Embryonic facial prominence (tissue), 1 donor: ENCODE results near the gene IQCK.

Experiments
- DNase-seq: peaks from one replicate; pipeline ENCODE4 v3.0.0-alpha.2; 2016; ENCODE audit errors: extremely low spot score

Gene IQCK

DNA sequence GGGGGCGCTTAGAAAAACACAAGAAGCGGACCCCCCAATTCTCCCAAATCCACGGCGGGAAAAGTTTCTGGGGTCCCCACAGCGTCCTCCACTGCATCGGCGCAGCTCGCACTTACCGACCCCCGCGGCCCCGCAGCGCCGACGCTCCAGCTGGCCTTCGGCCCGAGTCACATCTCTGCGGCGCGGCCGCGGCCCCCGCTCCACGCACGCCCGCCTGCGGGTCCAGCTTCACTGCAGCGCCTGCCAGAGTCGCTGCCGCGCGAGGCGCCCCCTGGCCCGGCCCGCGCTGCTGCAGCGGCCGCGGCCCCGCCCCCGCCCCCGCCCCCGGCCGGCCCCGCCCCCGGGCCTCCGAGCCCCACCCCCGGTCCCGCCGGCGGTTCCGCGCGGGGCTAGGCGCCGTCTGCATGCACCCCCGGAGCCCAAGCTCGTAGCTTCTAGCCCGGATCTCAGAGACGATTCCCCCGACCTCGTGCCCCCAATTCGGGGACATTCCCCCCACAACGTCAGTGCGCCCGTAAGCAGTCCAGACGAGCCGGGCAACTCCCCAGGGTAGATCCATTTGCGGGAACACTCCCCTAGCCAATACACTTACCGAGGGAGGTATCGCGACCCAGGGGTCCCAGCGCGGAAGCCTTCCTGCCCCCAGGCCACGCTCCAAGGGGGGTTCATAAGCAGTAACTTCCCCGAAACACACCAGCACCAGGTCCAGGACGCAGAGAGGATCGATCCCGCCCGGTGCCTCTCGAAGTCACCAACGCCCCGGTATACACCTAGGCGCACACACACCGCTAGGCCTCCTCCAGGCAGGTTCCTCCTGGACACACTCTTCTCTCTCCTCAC, 166.8 kb downstream of the IQCK start, which contains the start of gene GPRC5B:
TSS of gene GPRC5B (minus strand) at position 238 of the 840 bp plus-strand sequence. CDS start 12,003 bp downstream, outside the sequence.
- no peak for DNase-seq

DNA sequence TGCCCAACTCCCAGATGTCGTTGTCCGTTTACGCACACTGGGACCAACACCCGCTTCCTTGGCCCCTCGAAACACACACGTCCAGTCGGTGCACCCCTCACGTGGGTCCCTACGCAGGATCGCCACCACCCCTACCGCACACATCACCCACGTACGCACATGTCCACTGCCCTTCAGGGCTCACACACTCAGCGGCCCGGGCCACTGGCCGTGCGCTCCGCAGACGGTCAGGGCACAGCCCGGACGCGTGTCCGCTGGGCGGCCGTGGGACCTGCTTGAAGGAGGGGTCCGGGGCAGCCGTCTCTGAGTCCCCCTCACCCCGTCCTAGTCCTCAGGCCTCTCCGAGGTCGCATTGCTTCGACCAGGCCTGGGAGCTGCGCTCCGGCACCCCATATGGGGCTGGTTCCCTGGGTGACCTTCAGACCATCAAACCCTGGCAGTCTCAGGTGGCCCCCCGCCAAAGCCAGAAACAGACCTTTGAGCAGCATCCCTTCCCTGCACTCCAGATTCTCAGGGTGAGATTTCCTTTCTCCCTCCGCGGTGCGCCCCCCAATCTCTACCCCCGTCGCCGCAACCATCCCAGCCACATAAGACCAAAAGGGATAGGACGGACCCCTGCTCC, 167.5 kb downstream of the IQCK start:
- DNase-seq = no peak

DNA sequence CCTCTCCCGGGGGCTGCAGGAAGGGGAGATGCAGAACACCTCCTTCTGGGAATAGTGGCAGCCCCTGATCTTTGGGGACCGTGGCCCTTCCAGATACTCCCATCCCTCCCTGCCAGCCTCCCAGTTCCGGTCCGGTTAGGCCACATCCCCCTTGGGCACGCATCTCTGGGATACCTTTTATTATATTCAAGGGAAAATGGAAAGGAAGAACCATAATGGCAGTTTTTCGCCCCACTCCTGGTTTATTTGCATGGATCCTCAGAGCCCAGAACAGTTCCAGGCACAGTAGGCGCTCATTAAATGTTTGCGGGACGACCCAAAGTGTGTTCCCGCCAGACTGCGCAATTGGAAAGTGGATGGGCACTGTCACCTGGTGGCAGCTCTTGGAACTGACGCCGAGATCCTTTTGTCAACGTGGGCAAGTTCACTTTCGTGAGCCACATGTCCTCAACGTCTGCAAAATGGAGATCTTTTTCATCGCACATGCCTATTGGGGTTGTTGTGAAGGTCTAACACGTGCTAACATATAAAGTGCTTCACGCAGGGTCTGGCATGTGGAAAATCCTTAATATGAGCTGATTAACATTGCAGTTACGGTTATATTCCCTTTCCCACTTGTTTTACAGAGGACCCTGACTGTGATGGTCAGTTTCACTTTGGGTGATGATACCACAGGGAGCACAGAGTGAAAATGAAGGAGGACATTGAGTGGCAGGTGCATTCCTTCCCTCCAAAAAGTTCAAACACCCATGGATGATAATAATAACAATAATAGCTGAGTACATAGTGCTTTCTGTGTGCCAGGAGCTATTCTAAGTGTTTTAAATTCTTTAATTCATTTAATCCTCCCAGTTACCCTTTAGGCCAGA, 168.2 kb downstream of the IQCK start:
- peak; percentile 59 for DNase-seq

DNA sequence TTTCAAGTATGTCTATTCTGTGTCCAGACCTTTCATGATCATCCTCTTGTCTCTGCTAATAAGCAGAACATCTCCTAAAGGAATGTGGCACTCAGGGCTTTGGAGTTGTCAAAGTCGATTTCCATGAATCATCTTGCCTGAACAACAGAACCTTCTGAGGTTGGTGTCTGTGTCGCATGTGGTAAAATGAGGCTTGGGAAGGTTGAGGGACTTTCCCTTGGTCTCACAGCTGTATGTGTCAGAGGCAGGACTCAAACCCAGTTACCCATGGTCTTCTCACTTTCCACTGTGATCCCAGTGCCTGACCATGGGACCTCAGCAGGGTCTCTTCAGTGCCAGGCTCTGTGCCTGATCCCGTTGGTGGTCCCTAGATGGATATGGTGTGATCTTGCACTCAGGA, 170.8 kb downstream of the IQCK start:
- DNase-seq = no peak

DNA sequence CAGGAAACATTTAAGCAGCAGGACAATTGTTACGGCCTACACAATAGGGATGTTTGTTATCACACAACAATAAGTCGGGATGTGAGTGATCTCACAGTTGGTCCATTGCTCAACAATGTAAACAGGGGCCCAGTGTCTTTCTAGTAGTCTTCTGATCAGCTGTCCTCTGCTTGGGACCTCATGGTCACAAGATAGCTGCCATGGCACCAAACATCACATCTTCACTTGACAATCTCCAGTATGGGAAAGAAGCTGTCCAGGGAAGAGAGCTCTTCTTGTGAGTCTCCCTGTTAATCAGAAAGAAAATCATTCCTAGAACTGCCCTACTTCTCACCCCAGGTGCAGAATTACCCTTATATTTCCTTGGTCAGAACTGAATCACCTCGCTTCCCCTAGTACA, 172.8 kb downstream of the IQCK start:
- no peak for DNase-seq

DNA sequence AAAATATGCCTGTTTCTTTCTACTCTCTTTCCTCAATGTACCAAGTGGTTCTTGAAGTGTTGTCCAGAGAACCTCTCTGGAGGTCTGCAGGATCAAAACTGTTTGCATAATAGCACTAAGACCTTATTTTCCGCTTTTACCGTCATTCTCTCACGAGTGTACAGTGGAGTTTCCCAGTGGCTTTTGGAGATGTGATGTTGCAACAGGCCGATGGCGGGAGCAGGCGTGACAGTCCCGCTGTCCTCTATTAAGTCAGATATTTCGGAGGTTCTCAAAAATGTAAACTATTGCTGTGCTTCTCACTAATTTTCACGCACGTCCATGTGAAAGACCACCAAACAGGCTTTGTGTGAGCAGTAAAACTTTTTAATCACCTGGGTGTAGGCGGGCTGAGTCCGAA, 174.8 kb downstream of the IQCK start:
- no peak for DNase-seq

DNA sequence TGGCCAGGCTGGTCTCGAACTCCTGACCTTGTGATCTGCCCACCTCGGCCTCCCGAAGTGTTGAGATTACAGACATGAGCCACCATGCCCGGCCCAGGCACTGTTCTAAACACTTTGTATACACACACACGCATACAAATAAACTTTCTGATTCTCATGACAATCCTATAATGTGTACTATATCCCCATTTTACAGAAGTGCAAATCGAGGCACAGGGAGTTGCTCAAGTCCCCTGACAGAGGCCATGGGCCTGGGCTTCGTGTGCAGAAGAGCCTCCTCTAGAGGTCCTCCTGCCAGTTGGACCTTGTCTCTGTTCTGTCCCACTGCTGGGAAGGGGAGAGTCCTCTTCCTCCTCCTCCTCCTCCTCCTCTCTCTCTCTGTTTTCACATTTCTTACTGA, 176.5 kb downstream of the IQCK start:
- DNase-seq = no peak

DNA sequence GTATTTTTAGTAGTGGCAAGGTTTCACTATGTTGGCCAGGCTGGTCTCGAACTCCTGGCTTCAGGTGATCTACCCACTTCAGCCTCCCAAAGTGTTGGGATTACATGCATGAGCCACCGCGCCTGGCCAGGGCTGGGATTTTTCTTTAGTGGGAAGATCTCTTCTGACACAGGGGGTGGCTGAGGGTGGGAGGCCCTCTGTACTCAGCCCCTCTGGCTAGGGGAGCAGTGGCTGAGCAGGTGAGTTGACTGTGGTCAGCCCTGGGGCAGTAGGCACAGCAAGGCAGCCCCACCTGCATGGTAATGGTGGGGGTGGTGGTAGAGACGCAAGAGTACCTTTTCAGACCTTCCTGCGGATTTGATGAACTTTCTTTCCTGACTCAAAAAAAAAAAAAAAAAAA, 178.9 kb downstream of the IQCK start:
- no peak for DNase-seq

DNA sequence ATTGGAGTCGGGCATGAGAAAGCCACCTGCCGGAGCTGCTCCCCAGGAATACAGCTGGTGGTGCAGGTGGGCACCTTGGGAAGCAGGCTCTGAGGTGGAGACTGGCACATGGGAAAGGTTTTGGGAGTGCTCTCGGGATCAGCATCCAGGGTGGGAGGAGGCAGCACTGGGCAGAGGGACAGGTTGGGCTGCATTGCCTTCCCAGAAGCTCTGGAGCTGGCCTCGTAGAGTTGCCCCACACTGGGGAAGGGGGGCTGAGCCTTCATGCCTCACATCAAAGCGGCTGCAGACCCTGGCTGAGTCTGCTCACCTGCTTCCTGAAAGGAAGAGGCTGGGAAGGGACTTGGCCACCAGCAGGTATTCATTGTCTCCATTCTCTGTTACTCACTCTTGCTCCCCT, 180.1 kb downstream of the IQCK start:
- no peak for DNase-seq

DNA sequence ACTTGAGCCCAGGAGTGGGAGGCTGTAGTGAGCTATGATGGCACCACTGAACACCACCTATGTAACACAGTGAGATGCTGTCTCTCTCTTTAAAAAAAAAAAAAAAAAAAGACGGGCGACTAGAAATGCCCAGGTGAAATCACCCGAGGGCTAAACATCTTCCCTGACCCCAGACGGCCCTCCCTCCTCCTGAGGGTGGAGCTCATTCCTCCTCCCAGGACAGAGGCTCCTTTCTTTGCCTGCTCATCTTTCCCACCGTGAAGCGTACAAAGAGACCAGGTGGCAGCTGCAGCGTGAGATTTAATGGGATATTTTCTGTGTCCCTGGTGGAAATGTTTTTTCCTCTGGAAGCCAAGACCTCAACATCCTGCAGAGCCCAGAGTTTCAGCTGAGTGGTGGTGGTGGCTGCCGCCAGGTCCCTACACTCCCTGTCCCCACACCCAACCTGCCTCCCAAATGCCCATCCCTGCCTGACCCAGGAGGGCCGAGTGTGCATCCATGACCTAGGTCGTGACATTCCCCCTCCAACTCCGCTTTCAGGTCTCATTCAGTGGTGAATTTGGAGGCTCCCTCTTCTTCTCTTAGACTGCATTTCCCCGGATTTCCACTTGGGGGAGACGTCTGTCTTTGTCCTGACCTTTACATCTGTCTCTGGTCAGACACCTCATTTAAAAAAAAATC, 181.0 kb downstream of the IQCK start:
- DNase-seq = no peak

DNA sequence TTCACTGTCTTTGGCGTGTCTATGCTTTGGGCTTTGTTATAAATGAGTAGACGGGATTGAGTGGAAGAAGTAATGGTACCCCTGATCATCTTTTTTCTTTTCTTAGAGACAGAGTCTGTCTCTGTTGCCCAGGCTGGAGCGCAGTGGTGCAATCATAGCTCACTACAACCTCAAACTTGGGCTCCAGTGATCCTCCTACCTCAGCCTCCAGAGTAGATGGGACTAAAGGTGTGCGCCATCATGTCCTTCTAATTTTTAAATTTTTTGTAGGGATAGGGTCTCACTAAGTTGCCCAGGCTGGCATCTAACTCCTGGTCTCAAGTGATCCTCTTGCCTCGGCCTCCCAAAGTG, 181.5 kb downstream of the IQCK start:
- DNase-seq = no peak

DNA sequence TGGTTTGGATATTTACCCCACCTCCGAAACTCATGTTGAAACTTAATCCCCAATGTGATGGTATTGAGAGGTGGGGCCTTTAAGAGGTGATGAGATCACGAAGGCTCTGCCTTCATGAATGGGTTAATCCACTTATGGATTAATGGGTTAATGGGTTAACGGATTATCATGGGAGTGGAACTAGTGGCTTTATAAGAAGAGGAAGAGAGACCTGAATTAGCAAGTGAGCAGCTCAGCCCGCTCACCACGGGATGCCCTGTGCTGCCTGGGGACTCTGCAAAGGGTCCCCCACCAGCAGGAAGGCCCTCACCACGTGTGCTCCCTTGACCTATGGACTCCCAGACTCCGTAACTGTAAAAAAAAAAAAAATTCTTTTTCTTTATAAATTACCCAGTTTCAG, 183.1 kb downstream of the IQCK start:
- DNase-seq = no peak

DNA sequence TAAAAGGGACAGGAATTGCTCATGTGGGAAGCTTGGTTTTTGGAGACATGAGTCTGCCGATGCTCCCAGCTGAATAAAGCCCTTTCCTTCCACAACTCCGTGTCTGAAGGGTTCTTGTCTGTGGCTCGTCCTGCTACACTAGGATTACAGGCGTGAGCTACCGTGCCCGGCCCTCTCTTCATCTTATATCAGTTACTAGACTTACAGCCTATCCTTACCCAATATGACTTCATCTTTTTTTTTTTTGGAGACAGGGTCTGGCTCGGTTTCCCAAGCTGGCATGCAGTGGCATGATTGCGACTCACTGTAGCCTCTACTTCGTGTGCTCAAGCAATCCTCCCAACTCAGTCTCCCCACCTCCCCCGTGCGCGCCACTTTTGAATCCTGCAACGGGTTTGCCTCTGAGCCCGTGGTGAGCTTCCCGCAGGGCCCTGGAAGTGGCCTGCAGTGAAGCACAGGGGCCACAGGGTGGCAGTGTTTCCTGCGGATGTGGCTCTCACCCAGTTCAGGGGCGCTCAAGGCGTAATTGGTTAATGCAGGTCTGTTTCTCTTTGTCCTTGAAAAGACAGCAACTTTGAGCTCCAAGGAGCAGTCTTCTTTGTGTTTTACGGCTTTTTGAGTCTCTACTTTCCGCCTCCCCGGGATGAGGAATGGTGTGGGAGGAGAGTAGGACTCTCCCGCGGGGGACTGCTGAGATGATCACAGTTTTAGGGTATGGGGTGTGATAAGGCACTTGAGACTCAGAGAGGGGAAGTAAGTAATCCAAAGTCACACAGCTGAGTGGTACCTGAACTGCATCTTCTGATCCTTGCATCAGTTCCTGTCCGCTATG, 189.3 kb downstream of the IQCK start:
- peak; percentile 25 for DNase-seq
